Measurements from ENCODE around the gene FGGY.
"Not testable (repeated sequence)": the region's sequence is repeated elsewhere in the genome, so short reads cannot be mapped to it uniquely, and the experiment has no call there.

Gene FGGY

DNA sequence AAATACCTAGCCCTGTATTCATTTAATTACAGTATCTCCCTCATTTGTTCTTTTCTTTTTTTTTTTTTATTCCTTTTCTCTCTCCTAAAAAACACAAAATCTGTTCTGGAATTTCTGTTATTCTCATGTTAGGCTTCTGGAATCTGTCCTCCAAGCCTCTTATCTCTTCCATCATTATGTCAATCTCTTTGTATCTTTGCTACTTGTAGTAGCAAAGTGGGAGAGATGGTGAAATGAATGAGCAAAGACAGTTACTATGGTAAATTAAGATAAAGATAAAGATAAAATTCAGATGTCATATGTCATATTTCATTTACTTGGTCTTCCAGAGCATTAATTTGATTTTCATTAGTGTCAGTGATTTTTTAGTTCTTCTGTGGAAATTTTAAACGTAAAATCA, 155.1 kb downstream of the FGGY start:
- no peak overlapping the region for H3K4me3 ChIP-seq (ENCODE audit: low read length)
- DNase-seq (ENCODE audit: low read depth), result no peak
- no peak for TF ChIP-seq CTCF (conservative IDR thresholded peaks at IDR 0.05; ENCODE audit: low read depth, low read length)

DNA sequence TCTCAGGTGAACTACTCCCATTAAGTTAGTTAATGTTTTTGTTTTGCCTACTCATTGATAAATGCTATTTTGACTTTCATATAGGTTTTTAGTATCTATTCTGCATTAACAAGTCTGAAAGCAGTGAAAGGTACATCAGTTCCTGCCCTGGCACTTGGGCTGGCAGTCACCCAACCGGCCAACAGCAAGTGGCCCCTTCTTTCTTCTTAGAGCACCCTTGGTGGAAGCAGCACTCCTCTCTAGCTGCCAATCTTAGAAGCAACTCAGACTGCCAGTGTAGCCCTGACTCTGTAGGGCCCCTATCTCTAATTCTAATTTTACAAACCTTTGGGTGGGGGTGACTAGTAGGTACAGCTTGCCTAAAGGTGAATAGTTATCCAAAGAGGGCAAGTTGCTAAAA, 155.7 kb downstream of the FGGY start:
- TF ChIP-seq CTCF (conservative IDR thresholded peaks at IDR 0.05; ENCODE audit: low read depth, low read length), result no peak
- no peak for DNase-seq (ENCODE audit: low read depth)
- H3K4me3 ChIP-seq (ENCODE audit: low read length), result no peak overlapping the region

- DNase-seq (ENCODE audit: low read depth), result no peak
Measured at GRCh38 chr1:59453297-59453968, 156.5 kb downstream of the FGGY start.

GRCh38 chr1:59455206-59455605, 158.3 kb downstream of the FGGY start:
- TF ChIP-seq CTCF (conservative IDR thresholded peaks at IDR 0.05; ENCODE audit: low read depth, low read length), result no peak
- DNase-seq (ENCODE audit: low read depth), result no peak
- H3K4me3 ChIP-seq (ENCODE audit: low read length), result no peak overlapping the region

More at GRCh38 chr1:59453297-59453968, 156.5 kb downstream of the FGGY start:
- TF ChIP-seq CTCF (conservative IDR thresholded peaks at IDR 0.05; ENCODE audit: low read depth, low read length), result no peak
- H3K4me3 ChIP-seq (ENCODE audit: low read length), result no peak overlapping the region

- no peak overlapping the region for H3K4me3 ChIP-seq (ENCODE audit: low read length)
- DNase-seq (ENCODE audit: low read depth), result no peak
- no peak for TF ChIP-seq CTCF (conservative IDR thresholded peaks at IDR 0.05; ENCODE audit: low read depth, low read length)
Measured at GRCh38 chr1:59457786-59458185, 160.9 kb downstream of the FGGY start.

DNA sequence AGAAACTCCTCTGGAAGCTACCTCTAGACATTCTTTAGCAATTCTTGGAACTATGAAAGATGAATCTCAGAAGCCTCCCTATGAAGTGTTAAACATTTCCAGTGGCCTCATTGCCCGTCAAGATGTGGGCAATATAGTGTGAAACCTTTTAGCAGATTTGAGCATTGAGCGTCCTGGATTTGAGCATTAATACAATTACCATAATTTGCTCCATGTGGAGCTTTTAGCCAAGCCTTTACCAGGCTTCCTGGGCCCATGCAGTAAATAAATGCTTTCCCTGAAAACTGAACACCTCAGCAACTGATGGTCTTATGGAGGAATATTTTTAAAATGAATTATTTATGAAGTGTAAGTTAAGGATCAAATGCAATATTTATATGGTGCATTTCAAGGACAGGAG, 162.0 kb downstream of the FGGY start:
- no peak for TF ChIP-seq CTCF (conservative IDR thresholded peaks at IDR 0.05; ENCODE audit: low read depth, low read length)
- no peak overlapping the region for H3K4me3 ChIP-seq (ENCODE audit: low read length)
- DNase-seq (ENCODE audit: low read depth), result no peak

DNA sequence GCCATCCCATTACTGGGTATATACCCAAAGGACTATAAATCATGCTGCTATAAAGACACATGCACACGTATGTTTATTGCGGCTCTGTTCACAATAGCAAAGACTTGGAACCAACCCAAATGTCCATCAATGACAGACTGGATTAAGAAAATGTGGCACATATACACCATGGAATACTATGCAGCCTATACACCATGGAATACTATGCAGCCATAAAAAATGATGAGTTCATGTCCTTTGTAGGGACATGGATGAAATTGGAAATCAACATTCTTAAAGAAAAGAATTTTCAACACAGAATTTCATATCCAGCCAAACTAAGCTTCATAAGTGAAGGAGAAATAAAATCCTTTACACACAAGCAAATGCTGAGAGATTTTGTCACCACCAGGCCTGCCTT, 166.0 kb downstream of the FGGY start:
- not testable (repeated sequence) for H3K4me3 ChIP-seq (ENCODE audit: low read length); DNase-seq (ENCODE audit: low read depth)

DNA sequence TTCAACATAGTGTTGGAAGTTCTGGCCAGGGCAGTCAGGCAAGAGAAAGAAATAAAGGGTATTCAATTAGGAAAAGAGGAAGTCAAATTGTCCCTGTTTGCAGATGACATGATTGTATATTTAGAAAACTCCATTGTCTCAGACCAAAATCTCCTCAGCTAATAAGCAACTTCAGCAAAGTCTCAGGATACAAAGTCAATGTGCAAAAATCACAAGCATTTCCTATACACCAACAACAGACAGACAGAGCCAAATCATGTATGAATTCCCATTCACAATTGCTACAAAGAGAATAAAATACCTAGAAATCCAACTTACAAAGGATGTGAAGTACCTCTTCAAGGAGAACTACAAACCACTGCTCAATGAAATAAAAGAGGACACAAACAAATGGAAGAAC, 168.6 kb downstream of the FGGY start:
- H3K4me3 ChIP-seq (ENCODE audit: low read length); DNase-seq (ENCODE audit: low read depth): not testable (repeated sequence)

Measured in retinal pigment epithelial cell (primary cell).